ENCODE measurements around the gene CASKIN1.

CASKIN1 gene

DNA sequence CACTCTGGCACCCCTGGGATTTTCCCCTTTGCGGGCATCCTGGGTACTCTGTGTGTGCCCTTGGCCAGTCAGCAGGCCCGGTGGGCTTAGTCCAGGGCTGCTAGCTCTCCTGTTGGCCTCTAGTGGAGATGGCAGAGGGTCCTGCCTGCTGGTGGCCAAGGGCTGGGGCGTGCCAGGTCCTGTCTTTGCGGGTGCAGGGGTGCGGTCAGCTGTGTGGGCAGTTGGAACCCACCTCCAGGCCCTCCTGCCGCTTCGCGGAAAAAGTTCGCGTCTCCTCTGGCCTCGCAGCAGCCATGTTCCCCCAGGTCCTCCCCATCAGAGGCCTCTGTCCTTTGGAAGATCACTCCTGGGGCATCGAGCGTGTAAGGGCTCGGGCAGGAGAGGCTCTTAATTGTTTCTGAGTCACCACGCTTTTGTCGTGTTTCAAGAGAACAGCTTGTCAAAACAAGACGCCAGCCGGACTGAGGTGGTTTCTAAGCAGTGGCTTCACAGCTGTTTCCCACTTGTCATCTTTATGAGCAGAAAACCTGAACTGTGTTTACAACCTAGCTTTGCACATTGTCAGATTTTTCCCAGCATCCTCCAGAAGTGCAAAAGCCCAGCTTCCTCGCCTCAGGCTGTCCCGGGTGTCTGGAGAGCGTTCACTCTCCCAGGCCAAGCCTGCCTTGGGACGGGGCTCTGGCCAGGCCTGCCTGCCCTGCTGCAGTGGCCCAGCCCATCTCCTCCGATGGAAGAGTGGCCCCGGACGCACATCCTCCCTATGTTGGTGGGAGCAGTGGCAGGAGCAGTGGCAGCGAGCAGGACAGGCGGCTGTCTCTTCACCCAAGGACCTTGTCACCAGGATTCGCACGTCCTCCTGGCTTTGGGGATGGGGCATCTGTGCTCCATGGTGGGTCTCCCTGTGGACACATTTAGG lies 34.9 kb upstream of the CASKIN1 start:
- no peak overlapping the region for H3K9ac ChIP-seq (ENCODE audit: low read depth, low read length)
- 94% methylated on average over 29 of the region's 29 CpGs for WGBS
- H3K9me3 ChIP-seq (ENCODE audit: insufficient read depth, low read depth, low read length): no peaks in the 10 kb centered on the region
- no peaks in the 10 kb centered on the region for H3K4me1 ChIP-seq (ENCODE audit: insufficient read depth, low read length)
- no peak overlapping the region for H3K4me3 ChIP-seq (ENCODE audit: low read length)
- peaks cover 60% of the 10 kb centered on the region for H3K36me3 ChIP-seq (ENCODE audit: insufficient read depth, low read length)
- no peak overlapping the region for H3K27ac ChIP-seq (ENCODE audit: low read depth, low read length)
- H3K27me3 ChIP-seq (ENCODE audit: insufficient read depth, low read length): peaks cover 6% of the 10 kb centered on the region

DNA sequence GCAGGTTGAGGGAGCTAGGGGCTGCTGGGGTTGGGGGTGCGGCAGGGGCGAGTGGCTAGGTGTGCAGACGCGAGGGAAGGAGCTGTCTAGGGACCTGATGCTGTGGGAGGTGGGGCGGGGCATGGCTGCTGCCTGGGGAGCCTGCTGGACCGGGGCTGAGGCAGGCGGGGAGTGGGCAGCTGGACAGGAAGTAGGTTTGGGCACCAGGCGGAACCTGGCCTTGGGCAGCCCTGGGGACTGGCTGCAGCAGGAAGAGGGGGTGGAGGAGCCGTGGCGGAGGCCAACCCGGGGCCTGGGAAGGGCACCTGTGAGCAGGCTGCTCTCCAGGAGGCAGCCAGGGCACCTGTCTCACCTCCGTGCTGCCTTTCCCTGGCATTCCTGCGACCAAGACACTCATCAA lies 34.0 kb upstream of the CASKIN1 start:
- peaks cover 57% of the 10 kb centered on the region for H3K36me3 ChIP-seq (ENCODE audit: insufficient read depth, low read length)
- H3K4me3 ChIP-seq (ENCODE audit: low read length): no peak overlapping the region
- 95% methylated on average over 13 of the region's 13 CpGs for WGBS
- no peak overlapping the region for H3K27ac ChIP-seq (ENCODE audit: low read depth, low read length)
- no peak overlapping the region for H3K9ac ChIP-seq (ENCODE audit: low read depth, low read length)
- H3K4me1 ChIP-seq (ENCODE audit: insufficient read depth, low read length): no peaks in the 10 kb centered on the region
- no peaks in the 10 kb centered on the region for H3K27me3 ChIP-seq (ENCODE audit: insufficient read depth, low read length)
- H3K9me3 ChIP-seq (ENCODE audit: insufficient read depth, low read depth, low read length): no peaks in the 10 kb centered on the region

DNA sequence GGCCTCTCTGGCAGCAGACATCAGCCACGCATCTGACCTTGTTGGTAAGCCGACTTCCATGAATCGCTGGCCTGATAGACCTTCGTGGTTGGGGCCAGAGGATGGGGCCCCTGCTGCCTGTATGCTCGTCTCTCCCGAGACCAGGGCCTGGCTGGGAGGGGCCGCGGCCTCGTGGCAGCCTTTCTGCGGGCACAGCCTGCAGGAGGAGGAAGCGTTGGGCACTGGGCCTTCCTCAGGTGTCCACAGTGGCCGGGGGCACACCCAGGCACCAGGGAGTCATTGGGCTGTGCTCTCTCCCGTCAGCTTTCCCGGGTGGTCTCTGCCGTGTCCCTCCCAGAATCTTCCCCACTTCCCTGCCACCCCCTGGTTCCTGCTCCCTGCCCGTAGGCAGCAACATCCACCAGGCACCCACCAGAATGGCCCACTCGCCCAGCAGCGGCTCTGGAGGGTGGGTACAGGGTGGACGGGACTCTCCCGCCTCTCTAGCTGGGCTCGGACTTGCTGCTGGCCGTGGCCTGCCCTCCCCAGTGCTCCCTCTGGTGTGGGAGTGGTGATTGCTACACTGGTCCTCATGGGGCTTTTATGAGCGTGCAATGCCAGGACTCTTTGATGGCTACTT lies 33.3 kb upstream of the CASKIN1 start:
- Histone ChIP-seq H3K4me3 (ENCODE audit: low read length) (no peak overlapping the region), H3K27ac (ENCODE audit: low read depth, low read length) (no peak overlapping the region), H3K9ac (ENCODE audit: low read depth, low read length) (no peak overlapping the region), H3K36me3 (ENCODE audit: insufficient read depth, low read length) (peaks cover 53% of the 10 kb centered on the region), H3K4me1 (ENCODE audit: insufficient read depth, low read length) (no peaks in the 10 kb centered on the region), H3K27me3 (ENCODE audit: insufficient read depth, low read length) (no peaks in the 10 kb centered on the region), H3K9me3 (ENCODE audit: insufficient read depth, low read depth, low read length) (no peaks in the 10 kb centered on the region)
- WGBS: 94% methylated on average over 23 of the region's 23 CpGs

DNA sequence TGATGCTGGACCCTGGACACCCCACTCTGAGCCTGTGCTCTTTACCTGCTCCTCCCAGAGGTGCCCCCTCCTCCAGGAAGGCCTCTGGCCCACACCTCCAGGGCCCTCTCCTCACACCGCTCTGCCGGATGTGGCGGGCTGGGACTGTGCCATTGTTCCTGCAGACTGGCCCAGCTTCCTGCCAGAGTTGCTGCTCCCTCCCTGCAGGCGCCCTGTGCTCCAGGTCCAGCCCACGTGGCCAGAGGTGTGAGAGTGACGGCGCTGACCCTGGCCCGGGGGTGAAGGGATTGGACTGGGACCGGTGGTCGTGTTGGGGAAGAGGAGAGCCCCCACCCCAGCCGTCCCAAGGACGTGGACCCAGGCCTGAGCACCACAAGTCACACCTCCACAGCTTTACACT lies 32.7 kb upstream of the CASKIN1 start:
- Histone ChIP-seq H3K36me3 (ENCODE audit: insufficient read depth, low read length) (peaks cover 49% of the 10 kb centered on the region), H3K4me1 (ENCODE audit: insufficient read depth, low read length) (no peaks in the 10 kb centered on the region), H3K27ac (ENCODE audit: low read depth, low read length) (no peak overlapping the region), H3K27me3 (ENCODE audit: insufficient read depth, low read length) (no peaks in the 10 kb centered on the region), H3K9ac (ENCODE audit: low read depth, low read length) (no peak overlapping the region), H3K4me3 (ENCODE audit: low read length) (no peak overlapping the region), H3K9me3 (ENCODE audit: insufficient read depth, low read depth, low read length) (no peaks in the 10 kb centered on the region)
- 96% methylated on average over 12 of the region's 12 CpGs for WGBS

DNA sequence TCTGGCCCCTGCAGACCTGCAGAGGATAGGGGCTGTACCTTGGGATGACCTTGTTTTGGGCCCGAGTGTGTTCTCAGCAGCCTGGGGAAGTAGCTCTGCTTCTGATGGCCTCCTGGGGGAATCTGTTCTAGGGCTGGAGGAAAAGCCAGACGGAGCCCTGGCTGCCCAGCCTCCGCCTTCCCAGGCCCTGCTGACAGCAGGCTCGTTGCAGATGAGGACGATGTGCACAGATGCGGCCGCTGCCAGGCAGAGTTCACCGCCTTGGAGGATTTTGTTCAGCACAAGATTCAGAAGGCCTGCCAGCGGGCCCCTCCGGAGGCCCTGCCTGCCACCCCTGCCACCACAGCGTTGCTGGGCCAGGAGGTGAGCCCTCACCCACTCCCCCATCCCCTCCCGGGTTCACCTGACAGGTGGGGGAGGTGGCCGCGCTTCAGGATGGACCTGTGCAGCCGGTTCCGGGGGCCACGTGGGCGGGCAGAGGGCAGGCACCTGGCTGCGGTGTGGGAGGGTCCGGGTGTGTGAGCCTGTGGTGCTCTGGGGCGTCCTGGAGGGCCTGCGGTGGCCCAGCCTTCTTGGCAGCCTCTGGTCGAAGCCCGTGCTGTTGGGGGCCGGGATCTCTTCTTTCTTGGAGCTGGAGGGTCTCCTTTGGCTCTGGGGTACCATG lies 31.9 kb upstream of the CASKIN1 start:
- Histone ChIP-seq H3K4me1 (ENCODE audit: insufficient read depth, low read length) (no peaks in the 10 kb centered on the region), H3K27ac (ENCODE audit: low read depth, low read length) (no peak overlapping the region), H3K27me3 (ENCODE audit: insufficient read depth, low read length) (no peaks in the 10 kb centered on the region), H3K9ac (ENCODE audit: low read depth, low read length) (no peak overlapping the region), H3K36me3 (ENCODE audit: insufficient read depth, low read length) (peaks cover 42% of the 10 kb centered on the region), H3K4me3 (ENCODE audit: low read length) (no peak overlapping the region), H3K9me3 (ENCODE audit: insufficient read depth, low read depth, low read length) (no peaks in the 10 kb centered on the region)
- WGBS: 96% methylated on average over 25 of the region's 25 CpGs

DNA sequence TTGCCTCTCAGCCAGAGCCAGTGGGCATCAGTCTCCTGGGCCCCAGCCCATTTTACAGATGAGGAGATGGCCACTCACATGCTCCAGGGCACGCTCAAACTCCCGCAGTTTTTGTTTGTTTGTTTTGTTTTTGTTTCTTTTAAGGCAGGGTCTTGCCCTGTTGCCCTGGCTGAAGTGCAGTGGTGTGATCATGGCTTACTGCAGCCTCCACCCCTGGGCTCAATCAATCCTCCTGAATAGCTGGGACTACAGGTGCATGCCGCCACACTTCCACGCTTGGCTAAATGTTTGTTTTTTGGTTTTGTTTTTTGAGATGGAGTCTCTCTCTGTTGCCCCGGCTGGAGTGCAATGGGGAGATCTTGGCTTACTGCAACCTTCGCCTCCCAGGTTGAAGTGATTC lies 30.5 kb upstream of the CASKIN1 start:
- H3K9ac ChIP-seq (ENCODE audit: low read depth, low read length): no peak overlapping the region
- H3K4me1 ChIP-seq (ENCODE audit: insufficient read depth, low read length): no peaks in the 10 kb centered on the region
- 89% methylated on average over 6 of the region's 6 CpGs for whole genome bisulfite sequencing
- no peak overlapping the region for H3K27ac ChIP-seq (ENCODE audit: low read depth, low read length)
- no peaks in the 10 kb centered on the region for H3K9me3 ChIP-seq (ENCODE audit: insufficient read depth, low read depth, low read length)
- no peaks in the 10 kb centered on the region for H3K27me3 ChIP-seq (ENCODE audit: insufficient read depth, low read length)
- H3K36me3 ChIP-seq (ENCODE audit: insufficient read depth, low read length): peaks cover 28% of the 10 kb centered on the region
- H3K4me3 ChIP-seq (ENCODE audit: low read length): no peak overlapping the region

DNA sequence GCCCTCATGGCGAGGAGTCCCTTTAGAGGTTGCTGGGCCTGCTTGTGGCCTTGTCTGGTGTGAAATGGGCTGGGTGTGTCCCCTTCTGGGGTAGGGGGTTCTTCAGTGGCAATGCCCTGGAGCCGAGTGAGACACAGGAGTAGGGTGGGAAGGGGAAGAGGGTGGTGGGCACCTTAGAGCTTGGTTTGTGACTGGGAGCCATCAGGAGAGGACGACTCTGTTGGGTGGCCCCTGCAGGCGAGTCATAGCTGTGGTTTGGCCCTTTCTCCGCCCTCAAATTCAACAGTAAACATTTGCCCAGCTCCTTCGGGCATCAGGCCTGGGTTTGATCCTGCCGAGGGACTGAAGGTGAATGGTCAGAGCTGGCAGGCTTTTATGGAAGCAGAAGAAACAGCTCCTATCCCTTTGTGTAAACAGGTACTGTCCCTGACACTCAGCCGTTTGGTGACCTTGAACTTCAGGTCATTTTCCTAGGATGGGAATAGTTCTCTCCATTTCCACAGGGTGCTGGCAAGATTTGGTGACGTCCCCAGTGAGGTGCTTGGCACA lies 29.9 kb upstream of the CASKIN1 start:
- Histone ChIP-seq H3K9me3 (ENCODE audit: insufficient read depth, low read depth, low read length) (no peaks in the 10 kb centered on the region), H3K36me3 (ENCODE audit: insufficient read depth, low read length) (peaks cover 23% of the 10 kb centered on the region), H3K4me1 (ENCODE audit: insufficient read depth, low read length) (no peaks in the 10 kb centered on the region), H3K9ac (ENCODE audit: low read depth, low read length) (no peak overlapping the region), H3K27ac (ENCODE audit: low read depth, low read length) (no peak overlapping the region), H3K27me3 (ENCODE audit: insufficient read depth, low read length) (no peaks in the 10 kb centered on the region), H3K4me3 (ENCODE audit: low read length) (no peak overlapping the region)
- 87% methylated on average over 9 of the region's 9 CpGs for WGBS

DNA sequence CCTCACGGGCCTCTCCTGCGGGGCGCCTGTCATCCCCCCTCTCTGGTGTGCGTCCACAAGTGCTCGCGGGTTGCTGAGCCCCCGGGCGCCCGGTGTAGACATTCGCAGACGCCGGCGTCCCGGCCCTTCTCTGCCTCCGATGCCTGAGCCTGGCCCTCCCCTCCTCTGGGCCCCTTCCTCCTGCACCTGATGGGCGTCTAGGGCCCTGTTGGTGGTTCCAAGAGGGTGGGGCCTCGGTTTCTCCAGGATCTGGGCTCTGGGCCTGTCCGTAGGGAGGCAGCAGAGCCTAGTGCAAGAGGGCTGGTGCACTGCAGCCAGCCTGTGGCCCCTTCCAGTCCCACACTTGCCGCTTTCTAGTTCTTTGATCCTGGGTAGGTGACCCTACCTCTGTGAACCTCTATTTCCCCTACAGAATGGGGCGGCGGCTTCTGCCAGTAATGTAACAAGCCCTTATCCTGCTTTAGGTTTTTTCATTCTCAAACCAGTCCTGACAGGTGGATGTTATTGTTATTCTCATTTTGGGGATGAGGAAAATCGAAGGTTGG lies 27.6 kb upstream of the CASKIN1 start:
- Histone ChIP-seq H3K9me3 (ENCODE audit: insufficient read depth, low read depth, low read length) (no peaks in the 10 kb centered on the region), H3K9ac (ENCODE audit: low read depth, low read length) (peak overlapping the region; percentile 91), H3K27me3 (ENCODE audit: insufficient read depth, low read length) (no peaks in the 10 kb centered on the region), H3K27ac (ENCODE audit: low read depth, low read length) (peak overlapping the region; percentile 82), H3K4me1 (ENCODE audit: insufficient read depth, low read length) (no peaks in the 10 kb centered on the region), H3K36me3 (ENCODE audit: insufficient read depth, low read length) (peaks cover 8% of the 10 kb centered on the region; the same call in 1 of the 2 replicates), H3K4me3 (ENCODE audit: low read length) (peak overlapping the region; percentile 83)
- WGBS: 13% methylated on average over 22 of the region's 22 CpGs

DNA sequence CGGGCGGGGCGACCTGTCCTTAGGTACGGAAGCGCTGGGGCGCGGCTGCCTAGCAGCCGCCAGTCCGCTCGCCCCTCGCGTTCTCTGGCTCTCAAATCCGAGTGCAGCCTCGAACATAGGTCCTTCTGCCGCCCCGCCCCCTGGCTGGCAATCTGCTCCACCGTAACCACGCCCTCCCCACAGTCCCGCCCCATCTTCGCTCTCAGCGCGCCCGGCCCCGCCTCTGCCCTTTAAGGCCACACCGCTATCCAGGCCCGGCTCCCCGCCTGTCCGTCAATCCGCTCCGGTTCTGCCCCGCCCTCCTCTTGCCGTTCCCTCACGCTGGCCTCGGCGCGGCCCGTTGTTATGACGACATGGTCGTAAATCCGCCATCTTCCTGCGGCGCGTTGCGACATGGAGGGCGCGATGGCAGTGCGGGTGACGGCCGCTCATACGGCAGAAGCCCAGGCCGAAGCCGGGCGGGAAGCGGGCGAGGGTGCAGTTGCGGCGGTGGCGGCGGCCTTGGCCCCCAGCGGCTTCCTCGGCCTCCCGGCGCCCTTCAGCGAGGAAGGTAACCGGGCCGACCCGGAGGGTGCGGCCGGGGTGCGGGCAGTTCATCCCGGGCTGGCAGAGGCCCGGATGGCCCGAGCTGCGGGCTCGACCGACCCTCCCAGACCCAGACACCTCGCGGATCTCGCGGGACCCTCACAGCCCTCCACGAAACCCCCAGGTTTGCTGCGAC lies 27.0 kb upstream of the CASKIN1 start, which contains the start of gene E4F1:
Gene E4F1 (plus strand): TSS at position 371 of the 721 bp plus-strand sequence. CDS start 23 bp downstream, at position 394.
- Histone ChIP-seq H3K27ac (ENCODE audit: low read depth, low read length) (peak within 1 kb of the TSS; percentile 82), H3K4me1 (ENCODE audit: insufficient read depth, low read length) (no peaks in the 10 kb centered on the region), H3K9me3 (ENCODE audit: insufficient read depth, low read depth, low read length) (no peaks in the 10 kb centered on the region), H3K4me3 (ENCODE audit: low read length) (peak within 1 kb of the TSS; percentile 83), H3K9ac (ENCODE audit: low read depth, low read length) (peak within 1 kb of the TSS; percentile 91), H3K27me3 (ENCODE audit: insufficient read depth, low read length) (no peaks in the 10 kb centered on the region), H3K36me3 (ENCODE audit: insufficient read depth, low read length) (0 out of 2 replicates have a peak, but pooled peaks cover 6% of the 10 kb centered on the region)
- WGBS: under 1% methylated on average over 82 of the region's 82 CpGs

DNA sequence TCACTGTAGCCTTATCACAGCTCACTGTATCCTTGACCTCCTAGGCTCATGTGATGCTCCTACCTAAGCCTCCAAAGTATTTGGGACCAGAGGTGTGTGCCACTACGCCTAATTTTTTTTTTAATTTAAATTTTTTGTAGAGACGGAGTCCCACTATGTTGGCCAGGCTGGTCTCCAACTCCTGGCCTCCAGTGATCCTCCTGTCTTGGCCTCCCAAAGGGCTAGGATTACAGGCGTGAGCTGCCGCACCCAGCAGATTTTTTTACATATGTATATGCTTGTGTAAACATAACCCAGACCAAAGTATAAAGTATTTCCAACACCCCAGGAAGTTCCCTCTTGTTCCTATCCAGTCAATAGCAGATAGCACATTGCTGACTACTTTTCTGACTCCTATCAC lies 19.9 kb upstream of the CASKIN1 start:
- Histone ChIP-seq H3K9ac (ENCODE audit: low read depth, low read length) (no peak overlapping the region), H3K4me1 (ENCODE audit: insufficient read depth, low read length) (0 out of 2 replicates have a peak, but pooled peaks cover 7% of the 10 kb centered on the region), H3K27ac (ENCODE audit: low read depth, low read length) (no peak overlapping the region), H3K27me3 (ENCODE audit: insufficient read depth, low read length) (no peaks in the 10 kb centered on the region), H3K9me3 (ENCODE audit: insufficient read depth, low read depth, low read length) (no peaks in the 10 kb centered on the region), H3K36me3 (ENCODE audit: insufficient read depth, low read length) (peaks cover 16% of the 10 kb centered on the region), H3K4me3 (ENCODE audit: low read length) (0 out of 2 replicates have a peak overlapping the region, but pooled peaks have one; percentile 23)
- WGBS: 94% methylated on average over 3 of the region's 4 CpGs
